ENCODE results near the gene CEP164.
A peak's percentile ranks its signal among the peaks of the same experiment; 100 is the strongest.

Gene CEP164

DNA sequence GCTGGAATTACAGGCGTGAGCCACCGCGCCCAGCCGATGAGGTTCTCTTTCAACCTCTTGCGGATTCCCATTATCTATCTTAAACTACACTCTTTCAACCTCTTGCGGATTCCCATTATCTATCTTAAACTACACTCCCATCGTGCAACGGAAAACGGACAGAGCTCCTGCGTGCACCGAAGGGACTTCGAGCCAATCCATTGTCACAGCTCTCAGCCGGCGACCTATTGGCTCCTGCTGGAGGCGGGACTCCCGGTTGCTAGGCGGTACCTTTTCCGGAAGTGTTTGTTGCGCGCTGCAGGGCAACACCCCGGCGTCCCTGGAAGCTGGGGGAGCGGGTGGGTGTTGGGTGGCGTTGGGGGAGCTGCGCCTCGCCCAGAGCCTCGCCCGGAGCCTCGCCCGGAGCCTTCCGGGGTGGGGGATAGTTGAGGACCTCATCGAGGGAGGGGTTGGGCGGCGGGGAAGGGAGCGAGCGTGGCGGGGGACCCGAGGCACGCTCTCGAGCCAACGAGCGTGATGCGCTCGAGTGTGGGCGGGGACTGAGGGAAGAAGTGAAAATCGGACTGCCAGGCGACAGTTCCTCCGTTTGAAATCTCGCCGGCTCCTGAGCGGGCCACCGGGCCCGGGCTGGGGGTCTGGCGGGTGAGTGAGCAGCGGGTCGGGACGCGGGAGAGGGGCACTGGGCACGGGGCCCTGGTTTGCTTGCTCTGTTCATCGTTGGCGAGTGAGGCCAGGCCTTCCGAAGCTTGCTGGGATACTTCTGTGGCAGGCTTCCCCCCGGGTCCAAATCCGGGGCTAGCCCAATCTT, at the start of gene CEP164:
TSS of gene CEP164 (plus strand) at position 288 of the 808 bp plus-strand sequence. CDS start 10,733 bp downstream, outside the sequence.
- DNase-seq (ENCODE audit: low read depth in 2 of 2, low spot score in 1 of 2): peak; percentile 82 to 89

DNA sequence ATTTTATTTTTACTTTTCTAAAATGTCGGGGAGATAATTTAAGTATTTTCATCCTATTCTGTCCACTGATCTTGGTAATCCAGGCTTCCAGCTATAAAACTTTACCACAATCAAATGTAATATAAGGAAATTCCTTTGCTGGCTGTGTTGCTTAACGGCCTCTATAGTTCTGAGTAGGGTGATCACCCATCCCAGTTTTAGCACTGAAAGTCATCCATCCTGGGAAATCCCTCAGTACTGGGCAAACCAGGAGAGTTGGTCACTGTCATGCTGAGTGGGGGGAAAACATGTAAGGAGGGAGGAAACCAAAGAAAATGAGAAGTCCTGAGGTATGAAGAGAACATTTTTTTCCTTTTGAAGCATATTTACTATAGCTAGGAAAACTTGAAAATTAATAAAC, 49.3 kb upstream of the CEP164 start:
- DNase-seq (ENCODE audit: low read depth in 2 of 2, low spot score in 1 of 2): no peak

DNA sequence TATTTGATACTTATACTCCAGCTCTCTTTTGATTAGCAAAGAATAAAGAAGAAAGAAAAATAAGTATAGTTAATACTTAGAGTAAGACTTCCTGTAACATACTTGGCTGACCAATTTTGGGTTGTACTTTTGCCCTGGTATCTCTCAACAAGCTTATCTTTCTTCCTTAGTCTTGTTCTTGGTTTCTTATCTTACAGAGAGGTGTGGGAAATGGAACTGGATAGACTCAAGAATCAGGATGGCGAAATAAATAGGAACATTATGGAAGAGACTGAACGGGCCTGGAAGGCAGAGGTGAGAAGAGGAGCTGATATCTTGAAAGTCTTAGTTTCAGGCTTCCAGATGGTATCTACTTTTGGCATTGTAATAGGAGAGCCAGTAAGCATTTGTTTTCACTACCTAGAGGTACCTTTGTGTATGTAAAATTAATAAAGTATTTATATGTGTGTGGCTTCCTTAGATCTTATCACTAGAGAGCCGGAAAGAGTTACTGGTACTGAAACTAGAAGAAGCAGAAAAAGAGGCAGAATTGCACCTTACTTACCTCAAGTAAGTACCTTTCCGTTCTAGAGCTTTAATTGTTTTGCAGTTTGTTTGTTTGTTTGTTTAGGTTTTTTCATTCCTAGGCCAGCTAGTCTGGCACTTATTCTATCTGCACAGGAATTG, 47.8 kb upstream of the CEP164 start:
- DNase-seq (ENCODE audit: low read depth in 2 of 2, low spot score in 1 of 2): no peak

DNA sequence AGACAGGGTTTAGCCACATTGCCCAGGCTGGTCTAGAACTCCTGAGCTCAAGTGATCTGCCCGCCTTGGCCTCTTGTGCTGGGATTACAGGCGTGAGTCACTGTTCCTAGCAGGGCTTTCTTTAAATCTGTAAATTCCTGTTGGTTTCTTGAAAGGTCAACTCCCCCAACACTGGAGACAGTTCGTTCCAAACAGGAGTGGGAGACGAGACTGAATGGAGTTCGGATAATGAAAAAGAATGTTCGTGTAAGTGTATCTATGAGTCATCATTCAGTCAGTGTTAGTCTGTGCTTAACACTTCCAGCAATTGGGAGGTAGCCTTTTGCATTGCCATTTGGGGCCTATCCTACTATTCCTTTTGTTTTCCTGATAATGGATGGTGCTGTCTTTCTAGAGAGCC, 46.5 kb upstream of the CEP164 start:
- DNase-seq (ENCODE audit: low read depth in 2 of 2, low spot score in 1 of 2): no peak

DNA sequence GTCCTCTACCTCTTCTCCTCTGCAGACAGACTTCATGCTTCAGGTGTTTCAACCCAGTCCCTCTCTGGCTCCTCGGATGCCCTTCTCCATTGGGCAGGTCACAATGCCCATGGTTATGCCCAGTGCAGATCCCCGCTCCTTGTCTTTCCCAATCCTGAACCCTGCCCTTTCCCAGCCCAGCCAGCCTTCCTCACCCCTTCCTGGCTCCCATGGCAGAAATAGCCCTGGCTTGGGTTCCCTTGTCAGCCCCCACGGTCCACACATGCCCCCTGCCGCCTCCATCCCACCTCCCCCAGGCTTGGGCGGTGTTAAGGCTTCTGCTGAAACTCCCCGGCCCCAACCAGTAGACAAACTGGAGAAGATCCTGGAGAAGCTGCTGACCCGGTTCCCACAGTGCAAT, 45.8 kb upstream of the CEP164 start:
- DNase-seq (ENCODE audit: low read depth in 2 of 2, low spot score in 1 of 2): no peak

DNA sequence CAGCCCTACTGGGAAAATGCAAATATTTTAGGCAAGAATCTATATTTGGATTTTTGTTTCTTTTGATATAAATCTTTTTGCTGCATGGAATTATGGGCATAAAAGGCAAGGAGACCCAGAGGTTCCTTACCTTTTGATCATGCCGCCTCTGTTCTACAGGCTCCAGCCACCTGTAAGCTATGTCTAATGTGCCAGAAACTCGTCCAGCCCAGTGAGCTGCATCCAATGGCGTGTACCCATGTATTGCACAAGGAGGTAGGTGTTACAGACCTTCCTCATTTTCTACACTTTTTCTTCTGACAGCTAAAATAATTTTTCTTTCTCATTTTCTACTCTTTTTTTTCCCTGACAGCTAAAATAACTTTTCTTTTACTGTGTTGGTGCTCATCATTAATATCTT, 44.7 kb upstream of the CEP164 start:
- no peak for DNase-seq (ENCODE audit: low read depth in 2 of 2, low spot score in 1 of 2)

DNA sequence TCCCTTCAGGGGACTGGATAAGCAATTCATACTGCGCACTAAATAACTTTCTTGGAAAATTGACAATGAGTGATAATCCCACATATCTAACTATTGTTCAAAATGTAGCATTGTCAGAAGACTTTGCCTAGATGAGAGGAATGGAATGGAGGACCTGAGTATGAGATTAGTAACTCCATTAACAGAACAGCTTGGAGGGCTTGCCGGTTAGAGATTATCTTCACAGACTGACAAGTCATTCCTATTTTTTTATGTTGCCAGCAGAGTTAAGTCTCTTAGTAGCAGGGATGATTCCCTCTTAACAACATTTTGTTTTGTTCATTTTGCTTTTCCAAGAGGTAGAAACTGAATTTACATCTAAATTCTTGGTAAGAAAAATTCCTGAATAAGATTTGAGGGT, 43.6 kb upstream of the CEP164 start:
- DNase-seq (ENCODE audit: low read depth in 2 of 2, low spot score in 1 of 2): no peak

DNA sequence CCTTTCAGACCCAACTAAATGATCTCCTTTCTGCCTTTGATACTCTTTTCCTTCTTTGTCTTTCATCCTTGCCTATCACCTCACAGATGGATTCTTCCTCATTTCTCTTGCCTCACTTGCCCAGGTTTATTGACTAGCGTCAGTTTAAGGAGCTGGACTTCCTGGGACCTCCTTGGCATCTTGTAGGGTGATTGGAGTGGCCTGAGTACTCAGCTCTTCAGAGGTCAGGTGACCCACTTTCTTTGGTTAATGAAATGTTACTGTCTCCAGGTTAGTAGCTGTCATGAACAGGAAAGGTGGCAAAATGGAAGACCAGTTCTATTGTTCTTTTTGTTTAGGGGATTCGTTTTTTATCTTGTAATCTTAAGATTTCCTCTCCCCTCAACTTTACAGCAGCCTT, 41.1 kb upstream of the CEP164 start:
- DNase-seq (ENCODE audit: low read depth in 2 of 2, low spot score in 1 of 2): no peak

DNA sequence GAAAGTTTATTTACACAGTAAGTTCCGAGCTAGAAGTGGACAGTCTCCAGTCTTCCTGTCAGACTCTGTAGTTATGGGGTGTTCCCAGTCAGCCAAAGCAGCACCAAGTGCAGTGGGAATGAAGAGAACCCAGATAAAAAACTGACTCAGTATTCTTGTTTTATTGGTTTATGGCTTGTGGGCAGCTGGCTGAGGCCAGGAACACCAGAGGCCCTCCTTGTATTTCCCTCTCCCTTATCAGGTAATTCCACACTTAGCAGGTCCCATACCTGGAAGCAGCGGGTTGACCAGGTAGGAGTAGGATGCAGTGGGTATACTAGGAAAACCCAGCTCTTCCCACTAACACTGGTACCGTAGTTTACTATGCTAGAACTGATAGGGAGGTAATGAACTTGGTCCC, 40.0 kb upstream of the CEP164 start:
- no peak for DNase-seq (ENCODE audit: low read depth in 2 of 2, low spot score in 1 of 2)

DNA sequence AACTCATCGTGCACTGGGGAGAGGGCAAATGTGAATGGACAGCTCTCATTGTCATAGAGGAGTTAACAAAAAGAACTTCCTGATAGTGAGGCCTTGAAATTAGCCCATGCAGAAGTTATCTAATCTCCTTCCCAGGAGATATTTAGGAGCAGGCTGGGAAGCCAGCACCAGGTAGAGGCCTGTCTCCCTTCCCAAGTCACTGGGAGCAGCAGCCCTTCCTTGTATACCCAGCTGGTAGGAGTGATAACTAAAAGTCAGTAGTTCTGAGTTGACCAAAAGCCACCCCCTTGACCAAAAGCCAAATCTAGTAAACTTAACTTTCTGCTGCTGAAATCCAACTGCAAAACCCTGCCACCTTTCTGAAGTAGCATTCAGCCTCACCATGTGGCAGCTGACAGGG, 37.9 kb upstream of the CEP164 start:
- DNase-seq (ENCODE audit: low read depth in 2 of 2, low spot score in 1 of 2): no peak

DNA sequence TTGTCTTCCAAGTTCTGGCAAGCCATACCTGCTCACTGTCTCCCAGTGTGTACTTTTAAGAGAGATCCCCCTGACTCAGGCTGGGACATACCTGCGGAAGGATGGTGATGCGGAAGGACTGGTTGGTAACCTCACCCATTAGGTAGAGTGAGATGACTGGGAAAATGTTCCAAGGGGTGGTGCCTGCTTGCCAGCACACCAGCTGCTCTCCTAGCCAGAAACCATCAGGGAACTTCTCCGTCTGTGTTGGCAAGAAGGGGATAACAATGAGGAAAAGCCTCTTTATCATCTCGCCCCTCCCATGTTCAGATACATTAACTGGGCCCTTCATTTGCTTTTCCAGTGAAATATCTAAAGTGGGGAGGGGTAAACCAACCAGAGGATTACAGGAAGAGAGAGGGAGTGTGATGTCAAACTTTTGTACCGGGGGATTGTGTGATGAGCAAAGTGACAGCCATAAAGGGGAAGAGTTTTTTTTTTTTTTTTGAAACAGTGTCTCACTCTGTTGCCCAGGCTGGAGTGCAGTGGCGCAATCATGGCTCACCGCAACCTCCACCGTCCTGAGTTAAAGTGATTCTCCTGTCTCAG, 36.8 kb upstream of the CEP164 start, which contains the start of gene BACE1-AS:
TSS of gene BACE1-AS (plus strand) at position 538 of the 588 bp plus-strand sequence.
- no peak for DNase-seq (ENCODE audit: low read depth in 2 of 2, low spot score in 1 of 2)

DNA sequence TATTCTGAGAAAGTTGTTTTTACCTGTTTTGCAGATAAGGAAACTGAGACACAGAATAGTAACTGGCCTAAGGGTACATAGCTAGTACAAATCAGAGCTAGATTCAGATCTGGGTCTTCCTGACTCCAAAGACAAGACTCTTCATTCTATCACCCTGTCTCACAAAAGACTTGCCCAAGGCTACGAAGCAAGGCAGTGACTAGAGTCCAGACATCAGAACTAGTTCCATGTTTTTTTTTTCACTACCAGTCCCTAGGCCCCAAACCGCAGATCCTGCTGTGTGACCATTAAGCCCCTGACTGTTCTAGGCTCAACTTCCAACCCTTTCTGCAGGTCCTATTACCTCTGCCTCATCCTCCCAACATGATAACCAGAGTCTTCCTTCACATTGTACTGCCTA, 35.0 kb upstream of the CEP164 start:
- no peak for DNase-seq (ENCODE audit: low read depth in 2 of 2, low spot score in 1 of 2)

DNA sequence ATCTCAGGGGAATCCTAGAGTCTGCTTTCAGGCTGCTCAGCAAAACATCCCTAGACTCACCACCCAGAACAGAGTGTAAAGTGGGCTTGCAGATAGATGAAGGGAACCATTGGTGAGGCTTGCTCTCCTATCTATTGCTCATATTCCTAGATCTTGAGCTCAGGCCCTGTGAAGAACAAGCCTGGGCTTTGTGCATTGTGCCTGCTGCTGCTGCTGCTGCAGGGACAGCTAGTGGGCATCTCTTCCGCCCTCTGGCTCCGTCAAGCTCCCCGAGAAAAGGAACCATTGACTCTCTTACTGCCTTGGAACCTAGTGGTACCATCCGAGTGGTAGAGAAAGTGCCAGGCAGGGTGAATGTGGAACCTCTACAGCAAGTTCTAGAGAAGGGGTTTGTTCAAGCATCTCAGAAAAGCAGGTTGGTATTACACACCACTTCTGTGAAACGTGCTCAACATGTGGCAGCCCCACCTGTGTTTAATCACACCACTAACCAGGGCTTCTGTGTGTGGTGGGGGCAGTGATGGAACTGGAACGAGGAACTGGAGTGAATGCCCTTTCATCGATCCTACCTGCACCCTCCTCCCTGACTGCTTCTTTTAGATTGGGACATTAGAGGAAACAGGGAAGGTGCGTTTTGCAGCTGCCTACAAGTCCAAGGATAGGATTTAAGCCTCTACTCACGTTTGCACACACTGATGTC, 32.1 kb upstream of the CEP164 start:
- DNase-seq (ENCODE audit: low read depth in 2 of 2, low spot score in 1 of 2): no peak

DNA sequence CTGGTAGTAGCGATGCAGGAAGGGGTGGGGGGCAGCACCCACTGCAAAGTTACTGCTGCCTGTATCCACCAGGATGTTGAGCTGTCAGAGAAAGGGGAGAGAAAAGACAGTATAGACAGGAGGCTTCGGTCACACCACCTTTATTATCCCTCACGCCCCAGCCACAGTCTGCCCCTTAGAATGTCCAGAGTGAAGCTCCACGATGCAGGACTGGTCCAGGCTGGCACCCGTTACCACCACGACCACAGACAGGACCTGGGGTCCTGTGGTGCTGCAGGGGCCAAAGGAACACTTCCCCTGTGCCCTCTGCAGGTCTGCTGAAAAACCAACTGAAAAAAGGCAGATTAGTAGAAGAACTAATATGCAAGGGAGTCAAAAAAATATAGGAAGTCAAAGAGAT, 30.8 kb upstream of the CEP164 start:
- no peak for DNase-seq (ENCODE audit: low read depth in 2 of 2, low spot score in 1 of 2)

DNA sequence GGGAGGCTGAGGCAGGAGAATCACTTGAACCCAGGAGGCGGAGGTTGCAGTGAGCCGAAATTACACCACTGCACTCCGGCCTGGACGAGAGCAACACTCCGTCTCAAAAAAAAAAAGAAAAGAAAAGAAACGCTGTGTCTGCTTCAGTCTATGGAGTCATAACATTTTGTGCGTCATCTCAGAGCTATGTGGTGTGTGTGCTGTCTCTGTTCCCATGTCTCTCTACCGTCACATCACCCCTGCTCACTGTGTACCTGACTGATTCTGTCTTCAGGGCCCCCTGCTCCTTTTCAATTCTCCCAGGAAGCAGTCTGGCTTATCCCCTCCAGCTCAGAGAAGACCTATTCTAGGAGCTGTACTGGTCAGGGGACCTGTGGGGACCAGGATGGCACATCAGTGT, 29.5 kb upstream of the CEP164 start:
- no peak for DNase-seq (ENCODE audit: low read depth in 2 of 2, low spot score in 1 of 2)

DNA sequence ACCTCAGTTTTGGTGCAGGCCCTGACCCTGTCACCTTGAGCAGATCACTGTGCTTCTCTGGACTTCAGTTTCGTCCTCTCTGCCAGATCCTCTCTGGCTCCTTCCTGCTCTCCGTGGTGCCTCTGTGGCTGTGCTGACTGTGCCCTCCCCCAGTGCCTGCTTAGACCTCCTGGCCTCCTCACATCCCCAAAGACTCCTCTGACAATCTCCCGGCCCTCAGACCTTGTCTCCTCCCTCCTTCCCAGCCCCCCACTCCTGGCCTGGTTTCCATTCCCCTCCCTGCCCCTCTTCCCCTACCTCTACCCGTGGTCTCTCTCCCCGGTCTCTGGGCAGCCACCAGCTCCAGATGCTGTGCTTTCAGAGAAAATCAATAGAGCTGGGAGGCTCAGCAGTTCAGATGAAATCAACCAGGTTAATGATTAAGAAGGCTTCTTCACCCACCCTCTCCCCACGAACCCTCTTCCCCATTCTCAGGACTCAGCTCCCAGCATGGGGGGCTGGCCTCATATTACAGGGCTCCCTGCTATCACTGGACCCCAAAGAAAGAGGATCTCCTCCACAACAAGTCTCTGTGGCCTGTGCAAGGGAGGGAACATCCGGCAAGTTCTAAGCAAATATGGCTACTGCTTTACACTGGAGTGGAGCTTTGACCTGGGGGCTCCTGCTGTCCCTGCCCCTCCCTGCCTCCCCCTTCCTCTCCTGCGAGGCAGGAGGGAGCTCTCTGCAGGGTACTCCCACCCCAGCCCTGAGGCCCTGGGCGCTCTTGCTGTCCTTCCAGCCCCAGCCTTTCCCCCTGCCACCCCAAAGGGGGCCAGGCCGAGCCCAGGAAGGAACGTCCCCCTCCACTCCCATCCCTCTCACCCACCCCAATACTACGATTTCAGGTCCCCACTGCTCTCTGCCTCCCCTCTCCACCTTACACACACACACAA, 28.0 kb upstream of the CEP164 start:
- DNase-seq (ENCODE audit: low read depth in 2 of 2, low spot score in 1 of 2): no peak

DNA sequence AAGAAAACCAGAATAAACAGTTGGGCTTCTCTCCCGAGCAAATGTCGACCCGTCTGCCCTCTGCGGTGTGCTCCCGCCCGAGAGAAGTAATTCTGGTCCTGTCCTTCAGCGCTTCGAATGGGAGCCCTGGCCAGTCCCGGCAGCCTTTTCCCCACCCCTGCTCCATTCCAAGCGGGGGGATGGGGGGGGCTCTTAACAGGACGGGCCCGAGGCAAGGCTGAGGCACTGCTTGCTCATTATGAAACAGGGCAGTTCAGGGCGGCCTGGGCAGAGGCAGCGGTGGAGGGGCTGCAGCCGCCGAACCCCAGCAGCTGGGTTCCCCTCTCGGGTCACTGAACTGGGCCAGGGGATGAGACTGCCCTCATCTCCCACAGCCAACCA, 27.4 kb upstream of the CEP164 start:
- DNase-seq (ENCODE audit: low read depth in 2 of 2, low spot score in 1 of 2): no peak

DNA sequence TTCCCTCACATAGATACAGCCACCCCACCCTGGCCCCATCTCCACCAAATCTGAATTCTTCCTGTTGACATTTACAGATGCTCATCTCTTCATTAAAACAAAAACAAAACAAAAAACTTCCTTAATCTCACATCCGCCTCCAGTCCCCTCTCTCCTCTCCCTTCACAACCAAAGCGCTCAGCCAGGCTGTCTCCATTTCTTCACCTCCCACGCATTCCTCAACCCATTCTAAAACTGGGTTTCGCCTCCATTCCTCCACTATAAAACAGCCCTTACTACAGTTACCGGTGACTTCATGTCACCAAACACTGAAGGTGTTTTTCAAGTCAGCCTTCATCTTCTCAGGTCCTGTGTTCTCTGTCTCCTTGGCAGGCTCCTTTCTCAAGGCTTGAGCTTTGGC, 26.9 kb upstream of the CEP164 start:
- no peak for DNase-seq (ENCODE audit: low read depth in 2 of 2, low spot score in 1 of 2)

DNA sequence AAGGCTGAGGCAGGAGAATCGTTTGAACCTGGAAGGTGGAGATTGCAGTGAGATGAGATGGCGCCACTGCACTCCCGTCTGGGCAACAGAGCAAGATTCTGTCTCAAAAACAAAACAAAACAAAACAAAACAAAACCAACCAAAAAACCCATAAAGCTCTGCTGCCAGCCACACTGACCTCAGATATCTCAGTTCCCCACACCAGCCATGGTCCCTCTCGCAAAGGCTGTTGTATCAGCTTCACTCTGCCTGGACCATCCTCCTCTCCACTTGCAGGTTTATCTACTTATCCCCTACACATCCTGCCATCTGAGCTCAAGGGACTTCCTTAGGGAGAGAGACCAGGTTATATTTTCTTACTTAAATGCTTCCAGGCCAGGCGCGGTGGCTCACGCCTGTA, 25.4 kb upstream of the CEP164 start:
- no peak for DNase-seq (ENCODE audit: low read depth in 2 of 2, low spot score in 1 of 2)

DNA sequence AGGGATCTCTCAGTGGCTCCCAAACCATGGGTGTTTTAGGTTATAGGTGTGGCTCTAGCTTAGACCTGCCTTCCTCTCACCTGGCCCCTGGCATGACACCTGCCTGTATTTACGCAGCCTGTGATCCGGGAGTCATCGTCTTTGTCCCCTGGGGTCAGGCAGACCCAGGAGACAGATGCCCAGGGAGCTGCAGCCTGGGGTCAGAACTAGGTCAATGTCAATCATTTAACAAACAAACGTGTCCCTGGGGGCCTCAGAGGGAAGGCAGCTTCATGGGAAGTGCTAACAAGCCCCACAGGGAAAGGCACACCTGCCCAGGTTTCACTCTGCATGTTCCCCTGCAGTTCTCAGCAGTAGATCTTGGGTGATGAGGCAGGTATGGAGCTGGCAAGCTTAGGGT, 24.6 kb upstream of the CEP164 start:
- DNase-seq (ENCODE audit: low read depth in 2 of 2, low spot score in 1 of 2): no peak
